NCI-H69 (cell line): ENCODE measurements around the gene ACOT11.

Experiments used
- DNase-seq: peaks from one replicate; lab custom pipeline; 2025; lab: John Stamatoyannopoulos, UW

The ACOT11 gene

DNA sequence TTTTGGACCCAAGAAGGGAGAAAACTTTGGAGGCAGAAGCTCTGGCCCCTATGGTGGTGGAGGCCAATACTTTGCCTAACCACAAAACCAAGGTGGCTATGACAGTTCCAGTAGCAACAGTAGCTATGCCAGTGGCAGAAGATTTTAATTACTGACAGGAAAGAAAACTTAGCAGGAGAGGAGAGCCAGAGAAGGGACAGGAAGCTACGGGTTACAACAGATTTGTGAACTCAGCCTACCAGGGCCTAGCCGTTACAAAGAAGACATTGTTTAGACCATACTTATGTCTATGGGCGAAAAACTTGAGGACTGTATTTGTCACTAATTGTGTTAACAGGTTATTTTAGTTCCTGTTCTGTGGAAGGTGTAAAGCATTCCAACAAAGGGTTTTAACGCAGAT, 10.4 kb upstream of the ACOT11 start:
- DNase-seq = no peak

DNA sequence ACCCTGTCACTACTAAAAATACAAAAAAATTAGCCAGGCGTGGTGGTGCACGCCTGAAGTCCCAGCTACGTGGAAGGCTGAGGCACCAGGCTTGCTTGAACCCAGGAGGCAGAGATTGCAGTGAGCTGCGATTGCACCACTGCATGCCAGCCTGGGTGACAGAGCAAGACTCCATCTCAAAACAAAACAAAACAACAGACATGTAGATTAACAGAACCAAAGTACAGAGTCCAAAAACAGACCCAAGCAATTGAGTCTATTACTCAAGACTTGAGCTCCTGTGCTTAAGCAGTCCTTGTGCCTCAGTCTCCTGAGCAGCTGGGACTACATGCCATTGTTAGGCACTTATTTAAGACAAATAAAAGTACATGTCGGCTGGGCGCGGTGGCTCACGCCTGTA, 9.5 kb upstream of the ACOT11 start:
- no peak for DNase-seq

DNA sequence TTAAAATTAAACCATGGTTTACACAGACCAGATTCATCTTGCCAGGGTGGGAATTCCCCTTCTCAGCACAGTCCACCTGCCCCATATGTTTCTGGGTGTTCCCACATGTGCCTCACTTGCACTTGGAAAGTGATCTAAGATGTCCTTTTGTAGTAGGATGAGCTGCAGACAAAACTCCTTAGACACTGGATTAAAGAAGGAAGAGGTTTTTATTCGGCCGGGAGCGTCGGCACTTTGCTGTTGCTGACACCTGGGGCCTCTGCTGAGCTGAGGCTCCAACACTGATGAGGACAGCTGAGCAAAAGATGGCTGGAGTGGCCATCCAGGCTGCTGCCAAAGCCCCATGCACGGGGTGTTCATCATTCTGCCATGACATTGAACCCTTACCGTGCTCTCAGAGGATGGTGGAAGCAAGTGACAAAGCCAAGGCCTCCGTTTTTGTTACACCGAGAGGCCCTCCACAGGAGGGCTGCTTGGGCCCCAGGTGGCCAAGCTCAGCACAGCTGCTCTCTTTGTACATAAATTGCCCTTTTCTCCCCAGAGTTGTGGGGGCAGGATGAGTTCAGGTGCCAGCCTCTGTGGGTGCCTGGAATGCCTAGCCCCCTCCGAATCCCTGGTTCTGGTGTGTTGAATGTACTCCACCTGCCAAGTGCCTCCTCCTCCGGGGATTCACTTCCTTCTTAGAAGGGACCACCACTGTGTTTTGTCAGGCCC, 7.3 kb upstream of the ACOT11 start:
- DNase-seq = peak; percentile 74

DNA sequence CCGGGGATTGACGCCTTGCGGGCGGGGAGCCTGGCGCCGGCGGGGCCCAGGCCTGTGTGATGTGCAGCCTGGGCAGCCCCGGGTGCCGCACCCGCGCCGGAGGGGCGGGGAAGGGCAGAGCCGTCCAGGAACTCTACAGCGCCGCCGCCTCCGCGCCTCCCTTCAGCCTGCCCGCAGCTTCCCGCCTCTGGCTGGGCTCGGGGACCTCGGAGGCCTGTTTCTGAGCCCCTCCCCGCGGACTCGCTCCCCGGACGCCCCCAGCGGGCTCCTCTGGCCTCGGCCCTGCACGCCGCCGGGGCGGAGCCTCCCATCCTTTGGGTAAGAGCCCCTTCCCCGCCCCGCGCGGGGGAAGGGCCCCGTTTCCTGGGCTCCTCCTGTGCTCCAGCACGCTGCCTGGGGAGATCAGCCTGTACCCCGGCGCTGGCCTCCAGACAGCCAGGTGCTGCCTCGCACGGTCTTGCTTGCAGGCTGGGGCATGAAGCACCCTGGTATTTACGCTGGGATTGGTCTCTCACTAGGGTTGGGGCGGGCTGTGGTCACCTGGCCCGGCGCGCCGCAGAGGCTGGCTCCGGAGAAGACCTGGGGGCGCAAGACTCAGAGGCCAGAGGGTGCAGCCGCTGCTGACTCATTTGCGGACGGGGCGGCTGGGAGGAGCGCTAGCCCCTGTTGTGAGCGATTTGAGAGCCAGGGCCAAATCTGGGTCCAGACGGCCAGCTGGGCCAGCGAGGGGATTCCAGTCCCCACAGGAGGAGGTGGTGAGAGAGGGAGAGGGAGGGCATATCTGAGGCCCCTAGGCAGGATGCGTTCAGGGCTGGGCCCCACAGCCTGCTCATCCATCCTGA, 5.7 kb upstream of the ACOT11 start:
- DNase-seq = peak; percentile 91

DNA sequence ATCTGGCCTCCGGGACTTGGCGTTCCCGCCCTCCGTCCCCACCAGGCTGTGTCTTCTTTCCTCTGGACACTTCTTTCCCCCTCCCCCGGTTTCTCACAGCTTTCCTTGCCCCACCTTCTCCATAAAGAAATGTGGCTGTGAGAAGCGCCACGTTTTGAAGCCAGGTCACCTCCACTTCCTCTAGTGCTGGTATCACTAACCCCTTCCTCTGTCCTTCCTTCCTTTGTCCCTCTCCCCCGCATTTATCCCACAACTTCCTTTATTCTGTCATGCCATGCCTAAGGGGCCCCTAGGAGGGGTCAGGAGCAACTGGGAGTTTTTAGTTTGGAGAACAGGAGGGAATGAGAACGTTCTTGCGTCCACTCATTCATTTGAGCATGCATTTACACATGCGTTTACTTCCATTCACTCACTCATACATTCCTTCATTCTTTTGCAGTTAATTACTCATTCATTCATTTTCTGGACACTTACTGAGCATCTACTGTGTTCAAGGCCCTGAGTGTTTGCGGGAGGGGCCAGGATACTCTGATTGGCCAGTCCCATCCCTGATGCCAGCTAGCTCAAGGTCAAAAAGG, 5.0 kb upstream of the ACOT11 start:
- peak; percentile 43 for DNase-seq

DNA sequence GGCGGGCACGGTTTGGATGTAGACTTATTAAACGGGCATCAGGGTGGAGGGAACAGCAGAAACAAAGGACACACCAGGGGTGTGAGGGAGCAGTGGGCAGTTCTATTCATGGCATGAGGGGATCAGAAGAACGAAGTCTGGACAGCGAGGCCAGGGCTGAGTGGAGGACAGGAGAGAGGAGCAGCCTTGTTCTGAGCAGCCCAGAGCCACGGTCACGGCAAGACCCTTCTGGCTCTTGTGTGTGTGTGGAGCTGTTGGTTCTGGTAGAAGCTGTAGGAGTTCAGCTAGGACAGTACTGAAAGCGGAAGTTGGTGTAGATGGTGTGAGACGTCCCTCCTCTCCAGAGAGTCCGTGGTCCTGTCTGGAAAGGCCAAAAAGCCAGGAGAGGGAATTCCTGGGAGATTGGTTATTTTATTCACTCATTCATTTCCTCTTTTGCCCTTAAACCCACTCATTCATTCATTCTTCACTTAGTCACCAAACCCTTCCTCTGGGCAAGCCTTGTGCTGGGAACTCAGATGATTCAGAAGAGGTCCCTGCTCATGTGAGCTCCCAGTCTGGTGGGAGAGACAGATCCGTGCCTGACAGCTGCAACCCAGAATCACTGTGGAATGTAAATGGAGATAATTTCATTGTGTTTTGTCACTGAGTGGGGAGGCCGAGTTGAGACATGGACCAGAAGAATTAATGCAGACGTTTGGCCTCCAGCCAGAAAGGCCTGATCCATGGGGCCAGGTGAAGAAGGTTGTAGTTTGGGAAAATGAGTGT, 4.1 kb upstream of the ACOT11 start:
- peak; percentile 48 for DNase-seq

DNA sequence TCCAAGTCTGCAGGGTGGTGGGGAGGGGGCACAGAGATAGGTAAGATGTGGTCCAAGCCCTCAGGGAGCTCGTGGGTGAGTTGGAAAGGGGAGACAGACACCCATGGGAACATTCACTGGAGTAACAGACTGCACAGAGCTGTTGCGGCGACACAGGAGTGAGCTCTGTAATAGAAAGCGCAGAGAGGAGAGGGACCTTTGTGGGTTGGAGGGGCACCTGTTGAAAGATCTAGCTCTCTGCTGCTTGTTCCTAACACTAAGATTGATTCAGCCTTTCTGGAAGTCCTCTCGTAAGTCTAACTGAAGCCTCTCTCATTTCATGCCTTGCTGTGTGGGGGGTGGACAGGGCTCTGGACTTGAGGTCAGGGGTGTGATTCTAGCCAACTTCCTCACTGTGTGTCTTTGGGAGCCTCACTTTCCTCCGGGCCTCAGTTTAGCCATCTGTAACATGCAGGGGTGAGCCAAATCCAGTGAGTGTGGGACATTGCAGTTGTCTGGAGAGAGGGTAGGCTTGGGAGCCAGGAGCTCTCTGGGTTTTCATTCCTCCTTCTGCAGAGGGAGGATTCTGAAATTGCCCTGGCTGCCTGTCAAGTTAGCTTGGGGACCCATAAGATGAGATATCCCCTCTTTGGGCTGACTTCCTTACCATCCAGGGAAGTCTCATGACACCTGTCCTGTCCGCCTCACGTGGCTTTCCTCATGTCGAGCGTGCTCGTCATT, 2.0 kb upstream of the ACOT11 start:
- no peak for DNase-seq

DNA sequence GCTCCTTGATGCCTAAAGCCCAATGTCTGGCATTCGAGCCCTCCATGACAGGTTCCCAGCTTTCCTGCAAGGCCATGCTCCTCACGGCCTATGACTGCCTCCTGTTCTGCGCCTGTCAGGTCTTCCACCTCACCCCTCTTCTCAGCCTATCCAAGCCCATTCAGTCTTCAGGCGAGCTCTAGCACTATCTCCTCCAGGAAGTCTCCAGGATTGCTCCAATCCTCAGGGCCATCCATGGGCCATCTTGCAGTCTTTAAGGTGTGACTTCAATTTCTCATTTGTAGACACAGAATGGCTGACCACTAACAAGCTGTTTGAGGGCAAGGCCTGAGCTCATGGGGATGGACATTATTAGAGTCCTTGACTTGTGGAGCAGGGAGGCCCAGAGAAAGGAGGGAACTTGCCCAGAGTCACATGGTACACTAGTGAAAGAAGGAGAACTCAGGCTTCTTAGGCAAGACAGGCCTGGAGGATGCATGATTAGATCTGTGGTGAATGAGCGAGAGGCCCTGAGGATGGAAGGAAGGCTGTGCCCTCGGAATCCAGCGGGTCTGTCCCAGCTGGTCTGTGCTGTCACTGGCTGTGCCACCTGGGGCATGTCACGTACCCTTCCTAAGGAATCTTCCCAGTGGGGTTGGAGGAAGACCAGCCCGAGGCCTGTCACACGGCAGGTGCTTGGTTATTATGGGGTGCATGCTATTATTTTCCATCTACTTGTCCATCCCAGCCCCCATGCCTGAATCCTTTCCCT, 1.2 kb upstream of the ACOT11 start:
- DNase-seq = no peak

DNA sequence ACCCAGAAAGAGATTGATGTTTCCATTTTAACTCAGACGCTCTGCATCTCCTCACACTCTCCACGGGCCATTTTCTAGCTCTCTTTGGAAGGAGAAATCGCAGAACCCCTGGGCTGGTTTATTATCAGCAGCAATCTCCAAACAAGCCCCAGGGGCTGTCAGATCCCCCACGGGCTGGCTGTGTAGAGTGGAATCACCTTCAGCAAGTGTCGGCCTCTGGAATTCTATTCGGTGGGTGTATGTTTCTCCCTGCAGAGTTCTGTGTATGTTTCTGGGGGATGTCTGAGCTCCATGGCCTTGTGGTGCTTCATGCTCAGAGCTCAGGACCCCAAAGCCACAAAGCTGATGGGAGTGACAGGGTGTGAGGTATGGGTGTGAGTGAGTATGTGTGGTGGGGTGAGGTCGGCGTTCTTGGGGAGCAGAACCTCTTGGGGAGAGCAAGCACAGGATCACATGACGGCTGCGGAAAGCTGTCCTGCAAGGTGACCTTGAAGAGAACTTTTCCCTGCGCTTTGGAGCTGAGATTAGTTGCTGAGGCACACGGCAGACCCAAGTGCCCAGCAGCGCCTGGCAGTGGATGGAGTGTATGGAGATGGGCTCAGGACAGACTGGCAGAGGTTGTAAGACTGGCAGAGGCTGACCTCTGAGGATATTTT, 489 bp downstream of the ACOT11 start:
- peak; percentile 51 for DNase-seq

DNA sequence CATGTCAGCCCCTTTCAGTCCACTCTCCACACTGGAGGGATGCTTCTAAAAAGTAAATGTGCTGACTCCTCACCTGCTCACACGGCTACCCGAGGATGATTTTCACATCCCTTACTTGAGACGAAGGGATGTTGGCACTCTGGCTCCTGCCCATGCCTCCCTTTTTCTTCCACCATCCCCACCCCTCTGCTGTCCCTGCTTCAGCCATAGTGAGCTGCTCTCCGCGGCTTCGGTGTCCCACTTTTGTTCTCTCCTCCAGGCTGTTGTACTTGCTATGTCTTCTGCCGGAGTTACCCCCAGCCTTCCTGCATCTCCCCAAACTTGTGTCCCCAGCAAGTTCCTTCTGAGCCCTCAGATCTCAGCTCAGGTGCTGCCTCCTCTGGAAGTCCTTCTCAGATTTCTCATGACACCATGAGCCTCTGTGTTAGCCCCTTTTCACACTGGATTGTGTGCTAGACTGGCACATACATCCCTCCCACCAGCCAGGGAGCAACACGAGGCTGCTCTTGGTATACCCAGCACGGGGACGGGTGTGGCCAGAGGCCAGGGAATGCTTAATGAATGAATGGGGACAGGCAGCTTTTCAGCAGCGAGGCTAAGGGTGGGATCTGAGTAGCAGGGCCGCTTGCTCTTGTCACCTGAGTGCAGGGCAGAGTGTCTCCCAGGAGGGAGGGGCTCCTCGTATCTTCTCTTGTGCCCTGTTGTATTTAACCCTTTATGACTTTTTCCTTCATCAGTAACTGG, 1.3 kb downstream of the ACOT11 start:
- DNase-seq = no peak

DNA sequence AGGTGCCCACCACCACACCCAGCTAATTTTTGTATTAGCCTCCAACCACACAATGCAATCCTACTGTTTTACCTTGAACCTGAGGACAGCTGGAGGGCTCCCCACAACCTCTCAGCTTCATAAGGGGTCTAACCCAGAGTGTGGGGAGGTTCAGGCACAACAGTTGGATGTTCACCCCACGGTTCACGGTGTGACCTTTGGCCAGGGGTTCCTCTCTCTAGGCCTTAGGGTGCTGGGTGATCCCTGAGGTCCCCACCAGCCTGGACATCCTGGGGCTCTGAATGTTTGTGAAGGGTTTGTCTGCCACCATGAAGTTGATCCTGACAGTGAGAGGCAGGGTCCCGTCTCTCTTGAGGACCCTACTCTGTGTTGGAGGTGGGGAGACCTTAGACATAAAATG, 3.9 kb downstream of the ACOT11 start:
- DNase-seq = no peak

DNA sequence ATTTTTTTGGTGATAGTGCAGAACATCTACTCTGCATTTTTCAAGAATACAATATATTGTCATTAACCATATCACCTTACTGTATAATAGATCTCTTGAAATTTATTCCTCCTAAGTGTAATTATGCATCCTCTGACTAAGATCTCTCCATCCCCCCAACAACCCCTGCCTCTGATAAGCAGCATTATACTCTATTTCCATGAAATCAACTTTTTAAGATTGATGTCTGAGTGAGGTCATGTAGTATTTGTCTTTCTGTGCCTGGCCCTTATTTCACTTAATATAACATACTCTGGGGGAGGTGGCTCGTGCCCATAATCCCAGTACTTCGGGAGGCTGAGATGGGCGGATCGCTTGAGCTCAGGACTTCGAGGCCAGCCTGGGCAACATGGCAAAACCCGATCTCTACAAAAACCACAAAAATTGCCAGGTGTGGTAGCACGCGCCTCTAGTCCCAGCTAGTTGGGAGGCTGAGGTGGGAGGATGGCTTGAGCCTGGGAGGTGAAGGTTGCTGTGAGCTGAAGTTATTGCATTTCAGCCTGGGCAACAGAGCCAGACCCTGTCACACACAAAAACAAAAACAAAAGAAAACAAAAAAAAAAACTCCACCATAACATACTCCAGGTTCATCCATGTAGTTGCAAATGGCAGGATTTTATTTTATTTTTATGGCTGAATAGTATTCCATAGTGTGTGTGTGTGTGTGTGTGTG, 5.7 kb downstream of the ACOT11 start:
- no peak for DNase-seq

DNA sequence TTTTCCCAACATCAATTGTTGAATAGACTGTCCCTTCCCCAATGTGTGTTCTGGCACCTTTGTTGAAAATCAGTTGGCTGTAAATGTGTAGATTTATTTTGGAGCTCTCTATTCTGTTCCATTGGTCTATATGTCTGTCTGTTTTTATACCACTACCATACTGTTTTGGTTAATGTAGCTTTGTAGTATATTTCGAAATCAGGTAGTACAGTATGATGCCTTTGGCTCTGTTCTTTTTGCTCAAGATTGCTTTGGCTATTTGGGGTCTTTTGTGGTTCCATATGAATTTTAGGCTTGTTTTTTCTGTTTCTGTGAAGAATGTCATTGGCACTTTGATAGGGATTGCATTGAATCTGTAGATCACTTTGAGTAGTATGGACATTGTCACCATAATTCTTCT, 8.1 kb downstream of the ACOT11 start:
- no peak for DNase-seq

DNA sequence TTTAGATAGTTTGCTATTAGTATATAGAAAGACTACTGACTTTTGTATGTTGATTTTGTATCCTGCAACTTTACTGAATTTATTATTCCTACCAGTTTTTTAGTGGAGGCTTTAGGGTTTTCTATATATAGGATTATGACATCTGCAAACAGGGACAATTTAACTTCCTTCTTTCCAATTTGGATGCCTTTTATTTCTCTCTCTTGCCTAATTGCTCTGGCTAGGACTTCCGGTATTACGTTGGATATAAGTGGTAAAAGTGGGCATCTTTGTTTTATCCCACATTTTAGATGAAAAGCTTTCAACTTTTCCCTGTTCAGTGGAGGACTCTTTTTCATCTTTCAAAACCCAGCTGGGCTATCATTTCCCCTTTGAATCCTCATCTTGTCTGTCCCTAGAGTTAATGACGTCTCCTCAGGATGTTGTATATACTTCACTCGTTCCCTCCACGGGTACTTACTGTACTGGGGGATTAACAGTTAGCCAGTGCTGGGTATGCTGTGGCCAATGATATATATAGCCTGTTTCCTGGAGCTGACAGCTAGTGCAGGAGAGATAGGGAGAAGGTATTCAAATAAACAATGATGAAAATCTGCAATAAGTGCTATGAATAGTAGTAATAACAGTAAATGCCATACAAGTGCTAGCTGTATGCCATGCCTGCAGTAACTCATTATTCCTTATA, 9.8 kb downstream of the ACOT11 start:
- DNase-seq = no peak

DNA sequence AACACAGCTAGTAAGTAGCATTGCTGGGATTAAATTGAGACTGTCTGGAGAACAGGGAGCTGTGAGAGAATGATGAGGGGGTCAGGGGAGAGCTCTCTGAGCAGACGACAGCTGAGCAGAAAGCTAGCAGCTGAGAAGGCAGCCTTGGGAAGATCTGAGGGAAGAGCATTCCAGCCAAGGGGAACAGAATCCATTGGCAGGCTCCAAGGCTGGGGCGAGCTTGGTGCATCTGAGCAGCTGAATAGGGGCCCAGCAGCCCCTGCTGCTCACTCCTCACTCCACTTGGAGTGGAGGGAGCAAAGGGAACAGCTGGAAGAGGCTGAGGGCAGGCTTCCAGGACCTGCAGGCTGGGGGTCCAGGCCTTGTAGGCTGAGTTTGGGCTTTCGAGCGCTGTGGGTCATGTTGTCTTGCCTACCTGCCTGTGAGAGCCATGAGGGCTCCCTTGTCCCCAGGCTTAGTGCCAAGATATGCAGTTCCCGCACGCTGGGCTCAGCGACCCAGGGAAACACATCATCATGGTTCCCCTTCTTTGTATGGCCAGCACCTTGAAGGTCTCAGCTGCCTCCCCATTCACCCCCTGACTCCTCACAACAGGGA, 10.5 kb downstream of the ACOT11 start:
- no peak for DNase-seq

DNA sequence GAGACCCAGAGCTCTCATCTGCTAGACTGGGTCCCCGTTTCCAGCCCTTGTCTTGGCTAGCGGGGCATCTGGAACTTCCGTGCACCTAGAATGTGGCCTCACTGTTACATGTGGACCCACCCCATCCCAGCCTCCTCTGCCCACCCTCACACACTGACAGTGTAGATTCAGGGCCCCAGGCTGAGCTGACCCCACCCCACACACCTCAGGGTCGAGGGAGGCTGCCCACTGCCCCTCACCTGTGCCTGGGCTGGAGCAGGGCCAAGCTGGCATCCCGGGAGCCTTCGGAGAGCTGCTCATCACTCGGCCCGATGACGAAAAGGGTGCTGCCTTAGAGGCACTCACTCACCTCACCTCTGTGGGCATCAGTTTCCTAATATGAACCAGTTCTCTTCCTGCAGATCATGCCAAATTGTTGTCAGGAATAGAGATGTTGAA, 11.1 kb downstream of the ACOT11 start:
- no peak for DNase-seq

DNA sequence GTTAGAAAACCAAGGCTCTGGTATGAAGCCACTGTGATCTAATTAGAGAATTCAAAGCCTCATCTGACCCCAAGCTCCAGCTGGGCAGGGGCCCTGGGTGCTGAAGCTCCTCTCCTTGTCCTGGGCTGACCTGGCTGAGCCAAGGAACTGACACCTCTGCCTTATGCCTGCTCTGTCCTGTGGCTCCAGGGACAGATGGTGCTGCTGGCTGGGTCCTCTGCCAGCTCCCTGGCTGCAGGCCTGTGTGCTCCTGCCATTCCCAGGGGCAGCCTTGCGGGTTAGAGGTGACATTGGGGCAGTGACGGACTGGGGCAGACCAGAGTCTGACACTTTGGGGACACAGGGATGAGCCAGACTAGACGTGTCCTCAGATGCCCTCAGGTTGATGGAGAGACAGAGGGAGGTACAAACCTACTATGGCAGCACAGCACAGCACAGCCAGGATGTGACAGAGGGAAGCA, 11.8 kb downstream of the ACOT11 start:
- peak; percentile 5 for DNase-seq
